WTC11 (cell line): ENCODE data around the gene TFCP2. TPM values are rescaled to one million over a fixed set of nuclear protein-coding genes. Genes with fewer than 3 reads are reported as not detected.
A peak's percentile ranks its signal among the peaks of the same experiment; 100 is the strongest.

Source experiments
- ATAC-seq: fragments of 200-7000 bp; cut with Tn5 transposase; 2 replicates; pipeline ENCODE4 v1.10.0; 2021; ENCODE audit warnings: mild to moderate bottlenecking, moderate library complexity
- CTCF ChIA-PET: fragments of 300-600 bp; sonication (Branson Sonifier 250); formaldehyde crosslinking; loops from one replicate; lab custom pipeline; 2021; ENCODE audit warnings: antibody characterized with exemption; lab: Charles Lee
- POLR2A ChIA-PET: fragments of 350-600 bp; sonication (Branson Sonifier 250); formaldehyde crosslinking; loops from one replicate; lab custom pipeline; 2021; ENCODE audit warnings: antibody characterized with exemption; lab: Charles Lee
- DNase-seq: peaks from one replicate; pipeline ENCODE4 v3.0.0; 2021; ENCODE audit warnings: low spot score
- H3K27ac Mint-ChIP-seq: 2 replicates; pipeline ENCODE4 v1.8.0; 2021; ENCODE audit warnings: mixed read lengths
- H3K27me3 Mint-ChIP-seq: 2 replicates; pipeline ENCODE4 v1.8.0; 2021; ENCODE audit warnings: low read depth, mild to moderate bottlenecking, moderate library complexity, mixed read lengths
- H3K36me3 Mint-ChIP-seq: 2 replicates; pipeline ENCODE4 v1.8.0; 2021; ENCODE audit warnings: mixed read lengths
- H3K4me1 Mint-ChIP-seq: 2 replicates; pipeline ENCODE4 v1.8.0; 2022; ENCODE audit warnings: mixed read lengths
- H3K4me3 Mint-ChIP-seq: 2 replicates; pipeline ENCODE4 v1.8.0; 2021; ENCODE audit warnings: mild to moderate bottlenecking, moderate library complexity, mixed read lengths
- H3K9me3 Mint-ChIP-seq: 2 replicates; pipeline ENCODE4 v1.8.0; 2021; ENCODE audit warnings: mixed read lengths
- ARID4B ChIP-seq: sonication (generic); formaldehyde crosslinking; IDR thresholded peaks from 2 replicates; pipeline ENCODE4 v1.8.0; 2023; ENCODE audit warnings: missing genetic modification reagents, mild to moderate bottlenecking, borderline replicate concordance
- E2F5 ChIP-seq: sonication (generic); formaldehyde crosslinking; IDR thresholded peaks from 2 replicates; pipeline ENCODE4 v1.8.1; 2022; ENCODE audit warnings: mild to moderate bottlenecking, moderate library complexity, missing genetic modification reagents
- HMGXB4 ChIP-seq: sonication (generic); formaldehyde crosslinking; IDR thresholded peaks from 2 replicates; pipeline ENCODE4 v1.8.1; 2023; ENCODE audit warnings: mild to moderate bottlenecking, moderate library complexity, missing genetic modification reagents
- NR2C2 ChIP-seq: sonication (generic); formaldehyde crosslinking; IDR thresholded peaks from 2 replicates; pipeline ENCODE4 v1.8.0; 2022; ENCODE audit warnings: mild to moderate bottlenecking, missing genetic modification reagents
- PRRX2 ChIP-seq: fragments of 250-450 bp; sonication (Bioruptor Pico); IDR thresholded peaks from 2 replicates; pipeline ENCODE4 v1.8.0; 2021; ENCODE audit warnings: mild to moderate bottlenecking
- RELA ChIP-seq: sonication (generic); formaldehyde crosslinking; IDR thresholded peaks from 2 replicates; pipeline ENCODE4 v1.8.1; 2022; ENCODE audit warnings: missing genetic modification reagents, mild to moderate bottlenecking, borderline replicate concordance
- SMAD4 ChIP-seq: sonication (generic); formaldehyde crosslinking; IDR thresholded peaks from 2 replicates; pipeline ENCODE4 v1.8.0; 2022; ENCODE audit warnings: mild to moderate bottlenecking, missing genetic modification reagents
- TEAD1 ChIP-seq: sonication (generic); formaldehyde crosslinking; IDR thresholded peaks from 2 replicates; pipeline ENCODE4 v1.8.0; 2022; ENCODE audit warnings: mild to moderate bottlenecking, missing genetic modification reagents
- ZNF219 ChIP-seq: sonication (generic); formaldehyde crosslinking; IDR thresholded peaks from 2 replicates; pipeline ENCODE4 v1.8.0; 2023; ENCODE audit warnings: missing genetic modification reagents, mild to moderate bottlenecking, borderline replicate concordance
- ZNF423 ChIP-seq: fragments of 250-450 bp; sonication (Bioruptor Pico); IDR thresholded peaks from 2 replicates; pipeline ENCODE4 v2.1.2; 2022; ENCODE audit warnings: mild to moderate bottlenecking, moderate library complexity
- ZNF532 ChIP-seq: fragments of 250-450 bp; sonication (Bioruptor Pico); IDR thresholded peaks from 2 replicates; pipeline ENCODE4 v1.9.0; 2021; ENCODE audit warnings: mild to moderate bottlenecking, borderline replicate concordance
- total RNA-seq: library from RNA; stranded (reverse); gene quantifications from 3 replicates; pipeline ENCODE4 v1.2.3, GENCODE V29; 2021
- TF ChIP-seq, protein P1 (sequence below): fragments of 250-450 bp; sonication (Bioruptor Pico); IDR thresholded peaks from 2 replicates; pipeline ENCODE4 v1.9.0; 2021; ENCODE audit warnings: mild to moderate bottlenecking
- TF ChIP-seq, protein P2 (sequence below): sonication (generic); formaldehyde crosslinking; conservative IDR thresholded peaks from 2 replicates; pipeline ENCODE4 v1.8.1; 2022; ENCODE audit warnings: mild to moderate bottlenecking, missing genetic modification reagents
- TF ChIP-seq, protein P3 (sequence below): sonication (generic); formaldehyde crosslinking; IDR thresholded peaks from 2 replicates; pipeline ENCODE4 v1.8.1; 2022; ENCODE audit warnings: low read depth, mild to moderate bottlenecking, moderate library complexity, missing genetic modification reagents, borderline replicate concordance
- TF ChIP-seq, protein P4 (sequence below): sonication (generic); formaldehyde crosslinking; IDR thresholded peaks from 2 replicates; pipeline ENCODE4 v1.8.1; 2022; ENCODE audit warnings: missing genetic modification reagents, borderline replicate concordance

TFCP2 gene
- total RNA-seq, 1 experiment from 2014 or later = 35.4 TPM

GRCh38 chr12:51132693-51133092 is 40.2 kb downstream of the TFCP2 start (continued):
- TF ChIP-seq ZNF532 (CRISPR knock-in tag) (no peak), PRRX2 (CRISPR knock-in tag) (no peak)
- TF ChIP-seq, protein P1, sequence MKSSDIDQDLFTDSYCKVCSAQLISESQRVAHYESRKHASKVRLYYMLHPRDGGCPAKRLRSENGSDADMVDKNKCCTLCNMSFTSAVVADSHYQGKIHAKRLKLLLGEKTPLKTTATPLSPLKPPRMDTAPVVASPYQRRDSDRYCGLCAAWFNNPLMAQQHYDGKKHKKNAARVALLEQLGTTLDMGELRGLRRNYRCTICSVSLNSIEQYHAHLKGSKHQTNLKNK (CRISPR knock-in tag) = no peak

- no peaks in the 10 kb centered on the region; the same call in 1 of the 2 replicates for H3K27me3 Mint-ChIP-seq
- ATAC-seq (no peak), DNase-seq (no peak)
- TF ChIP-seq, protein P2, sequence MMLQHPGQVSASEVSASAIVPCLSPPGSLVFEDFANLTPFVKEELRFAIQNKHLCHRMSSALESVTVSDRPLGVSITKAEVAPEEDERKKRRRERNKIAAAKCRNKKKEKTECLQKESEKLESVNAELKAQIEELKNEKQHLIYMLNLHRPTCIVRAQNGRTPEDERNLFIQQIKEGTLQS (CRISPR knock-in tag) = no peak
- TF ChIP-seq RELA = no peak
- ChIA-PET POLR2A (interaction anchor here (0.6 to 1.0 kb wide), 2 partner anchors 112 to 368 kb away, joined by 3 to 9 read pairs; partner anchors contain the start of gene ATF1), CTCF (interaction anchor here (0.9 kb wide), 1 partner anchor 86 kb away, joined by 3 read pairs; no protein-coding TSS in a partner anchor)
- H3K9me3 Mint-ChIP-seq = no peaks in the 10 kb centered on the region
- no peak overlapping the region for H3K4me3 Mint-ChIP-seq
- no peak overlapping the region for H3K27ac Mint-ChIP-seq
- H3K4me1 Mint-ChIP-seq = 0 out of 2 replicates have a peak, but pooled peaks cover 6% of the 10 kb centered on the region
- no peaks in the 10 kb centered on the region for H3K36me3 Mint-ChIP-seq
These were observed 41.0 kb downstream of the TFCP2 start for GRCh38 chr12:51131745-51132521.

GRCh38 chr12:51128919-51129318 is 44.0 kb downstream of the TFCP2 start:
- H3K4me1 Mint-ChIP-seq = 0 out of 2 replicates have a peak, but pooled peaks cover 6% of the 10 kb centered on the region
- H3K27ac Mint-ChIP-seq = peak overlapping the region; percentile 5; the same call in 1 of the 2 replicates
- H3K36me3 Mint-ChIP-seq = peaks cover 5% of the 10 kb centered on the region
- no peak for DNase-seq
- no peaks in the 10 kb centered on the region for H3K9me3 Mint-ChIP-seq
- no peak for ATAC-seq
- H3K27me3 Mint-ChIP-seq = no peaks in the 10 kb centered on the region; the same call in 1 of the 2 replicates
- no peak overlapping the region for H3K4me3 Mint-ChIP-seq
- ChIA-PET POLR2A (no interaction called here), CTCF (interaction anchor here (1.2 kb wide), 1 partner anchor 124 kb away, joined by 3 read pairs; no protein-coding TSS in a partner anchor)
- TF ChIP-seq NR2C2 (CRISPR knock-in tag) (no peak), ZNF219 (CRISPR knock-in tag) (no peak), E2F5 (no peak), TEAD1 (no peak), HMGXB4 (CRISPR knock-in tag) (no peak), ZNF423 (CRISPR knock-in tag) (no peak), ARID4B (CRISPR knock-in tag) (no peak), SMAD4 (CRISPR knock-in tag) (no peak)
- TF ChIP-seq, protein P3, sequence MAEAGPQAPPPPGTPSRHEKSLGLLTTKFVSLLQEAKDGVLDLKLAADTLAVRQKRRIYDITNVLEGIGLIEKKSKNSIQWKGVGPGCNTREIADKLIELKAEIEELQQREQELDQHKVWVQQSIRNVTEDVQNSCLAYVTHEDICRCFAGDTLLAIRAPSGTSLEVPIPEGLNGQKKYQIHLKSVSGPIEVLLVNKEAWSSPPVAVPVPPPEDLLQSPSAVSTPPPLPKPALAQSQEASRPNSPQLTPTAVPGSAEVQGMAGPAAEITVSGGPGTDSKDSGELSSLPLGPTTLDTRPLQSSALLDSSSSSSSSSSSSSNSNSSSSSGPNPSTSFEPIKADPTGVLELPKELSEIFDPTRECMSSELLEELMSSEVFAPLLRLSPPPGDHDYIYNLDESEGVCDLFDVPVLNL (CRISPR knock-in tag) = no peak
- TF ChIP-seq, protein P4, sequence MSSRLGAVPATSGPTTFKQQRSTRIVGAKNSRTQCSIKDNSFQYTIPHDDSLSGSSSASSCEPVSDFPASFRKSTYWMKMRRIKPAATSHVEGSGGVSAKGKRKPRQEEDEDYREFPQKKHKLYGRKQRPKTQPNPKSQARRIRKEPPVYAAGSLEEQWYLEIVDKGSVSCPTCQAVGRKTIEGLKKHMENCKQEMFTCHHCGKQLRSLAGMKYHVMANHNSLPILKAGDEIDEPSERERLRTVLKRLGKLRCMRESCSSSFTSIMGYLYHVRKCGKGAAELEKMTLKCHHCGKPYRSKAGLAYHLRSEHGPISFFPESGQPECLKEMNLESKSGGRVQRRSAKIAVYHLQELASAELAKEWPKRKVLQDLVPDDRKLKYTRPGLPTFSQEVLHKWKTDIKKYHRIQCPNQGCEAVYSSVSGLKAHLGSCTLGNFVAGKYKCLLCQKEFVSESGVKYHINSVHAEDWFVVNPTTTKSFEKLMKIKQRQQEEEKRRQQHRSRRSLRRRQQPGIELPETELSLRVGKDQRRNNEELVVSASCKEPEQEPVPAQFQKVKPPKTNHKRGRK (CRISPR knock-in tag) = no peak
